ENCODE data around the gene MYT1.

GRCh38 chr20:64225171-64225595, 60.9 kb downstream of the MYT1 start:
- TF ChIP-seq POLR2A (IDR thresholded peaks at IDR 0.05; ENCODE audit: low read length) = no peak
- TF ChIP-seq GATA1 (IDR thresholded peaks at IDR 0.05; ENCODE audit: low read depth, low read length) = no peak

All from erythroblast (primary cell).